Kidney glomerular epithelial cell (primary cell): ENCODE measurements around the gene SAMD4B.
"Not testable (repeated sequence)": the region's sequence is repeated elsewhere in the genome, so short reads cannot be mapped to it uniquely, and the experiment has no call there.

ENCODE experiments used
- DNase-seq: peaks from one replicate; lab custom pipeline; 2025; lab: John Stamatoyannopoulos, UW

Gene SAMD4B

GRCh38 chr19:39365531-39365930 lies 23.3 kb downstream of the SAMD4B start:
- no peak for DNase-seq

- no peak for DNase-seq
Measured at GRCh38 chr19:39369200-39369599, 27.0 kb downstream of the SAMD4B start.

- DNase-seq: no peak
Measured at GRCh38 chr19:39370735-39371134, 28.5 kb downstream of the SAMD4B start.

- no peak for DNase-seq
Measured at GRCh38 chr19:39372047-39372802, 30.0 kb downstream of the SAMD4B start.

GRCh38 chr19:39372941-39373340 lies 30.7 kb downstream of the SAMD4B start:
- DNase-seq: no peak

- DNase-seq: no peak
Measured at GRCh38 chr19:39375929-39376328, 33.7 kb downstream of the SAMD4B start.

- no peak for DNase-seq
Measured at GRCh38 chr19:39377373-39378362, 35.4 kb downstream of the SAMD4B start.

- DNase-seq: not testable (repeated sequence)
Measured at GRCh38 chr19:39379366-39379765, 37.1 kb downstream of the SAMD4B start.

GRCh38 chr19:39379865-39380396 lies 37.7 kb downstream of the SAMD4B start:
- DNase-seq: no peak

- no peak for DNase-seq
Measured at GRCh38 chr19:39380521-39381502, 38.6 kb downstream of the SAMD4B start.

GRCh38 chr19:39381910-39382611 lies 39.8 kb downstream of the SAMD4B start:
- no peak for DNase-seq

GRCh38 chr19:39382991-39383828 lies 41.0 kb downstream of the SAMD4B start:
- no peak for DNase-seq

- no peak for DNase-seq
Measured at GRCh38 chr19:39384839-39385568, 42.8 kb downstream of the SAMD4B start.

GRCh38 chr19:39385629-39386411 lies 43.6 kb downstream of the SAMD4B start:
- no peak for DNase-seq

- no peak for DNase-seq
Measured at GRCh38 chr19:39386557-39386956, 44.3 kb downstream of the SAMD4B start.

- DNase-seq: no peak
Measured at GRCh38 chr19:39388657-39389056, 46.4 kb downstream of the SAMD4B start.

GRCh38 chr19:39389631-39390414 lies 47.6 kb downstream of the SAMD4B start:
- DNase-seq: no peak

- no peak for DNase-seq
Measured at GRCh38 chr19:39390451-39390750, 48.2 kb downstream of the SAMD4B start.
